Right lobe of liver (tissue), 6 donors: ENCODE measurements around the gene SMIM38. TPM values are rescaled to one million over a fixed set of nuclear protein-coding genes. Genes with fewer than 3 reads are reported as not detected.

Experiments used
- ATAC-seq, 4 donors: fragments of 200-7000 bp; cut with Tn5 transposase; one replicate each; pipeline ENCODE4 v1.9.1; 2020; ENCODE audit warnings: mild to moderate bottlenecking in 4 of 4, moderate library complexity in 4 of 4
- DNase-seq, 3 donors: peaks; one replicate each; pipeline ENCODE4 v3.0.0-alpha.2; 2020
- H3K27ac ChIP-seq, 3 donors: fragments of 200-600 bp; one replicate each; pipeline ENCODE4 v1.8.0; 2022
- H3K27me3 ChIP-seq, 2 donors: fragments of 200-600 bp; one replicate each; pipeline ENCODE4 v1.8.0; 2022
- H3K36me3 ChIP-seq, 4 donors: fragments of 200-600 bp; sonication (generic) in 1 of 4; one replicate each; pipeline versions ENCODE4 v1.5.1 to v1.8.0; 2017 to 2022; ENCODE audit warnings: control low read depth in 1 of 4
- H3K4me1 ChIP-seq, 4 donors: fragments of 200-600 bp; sonication (generic) in 1 of 4; one replicate each; pipeline versions ENCODE4 v1.5.1 to v1.8.0; 2017 to 2022; ENCODE audit warnings: control low read depth in 1 of 4
- H3K4me3 ChIP-seq, 3 donors: fragments of 200-600 bp; one replicate each; pipeline ENCODE4 v1.8.0; 2022
- H3K9me3 ChIP-seq, 4 donors: fragments of 200-600 bp; sonication (generic) in 1 of 4; one replicate each; pipeline versions ENCODE4 v1.5.1 to v1.8.0; 2017 to 2022; ENCODE audit warnings: control low read depth in 1 of 4
- POLR2A ChIP-seq: fragments of 450-650 bp; IDR thresholded peaks from one replicate; pipeline ENCODE4 v1.6.1; 2017; ENCODE audit warnings: antibody characterized with exemption, mild to moderate bottlenecking
- WGBS: methylation state at CpG from one replicate; pipeline ENCODE4 v1.1.6; 2018; ENCODE audit warnings: low coverage, low lambda C conversion rate; ENCODE audit not compliant: insufficient coverage; ENCODE audit errors: missing lambda C conversion rate; 5-methylcytosine and 5-hydroxymethylcytosine counted together
- intact Hi-C, 2 donors: fragments of 100-400 bp; cut with DNase I; formaldehyde crosslinking; loops; one replicate each; pipeline versions ENCODE4 v1.11.2 to v1.14.1; 2022
- total RNA-seq, 6 experiments: library from RNA; depleted of rRNA in 2 of 6; stranded (reverse); fragments of >200 nt in 2 of 6; fragmentation: NEBNext Ultra II Directional in 3 of 6; extraction: Animal tissue kit (Norgen Biotek cat#: 25700) in 3 of 6; gene quantifications; one replicate each; pipeline versions ENCODE4 v1.1.0 to v1.2.4, GENCODE V29; 2016 to 2023
- TF ChIP-seq, protein P1 (sequence below), 4 donors: fragments of 200-600 bp in 3 of 4; fragments of 450-650 bp in 1 of 4; IDR thresholded peaks; one replicate each; pipeline versions ENCODE4 v1.5.1 to v1.8.0; 2016 to 2022; ENCODE audit warnings: antibody characterized with exemption in 4 of 4, mild to moderate bottlenecking in 2 of 4
- donor health status: DM: no; HTN: yes; CAD: no.
- donor health status: DM: no; HTN: no; CAD: no.
- donor health status: DM: no; HTN: no; CAD: no.
- donor health status: DM: no; HTN: yes; CAD: no.
- donor health status: DM: no; HTN: yes; CAD: no.

Gene SMIM38
- total RNA-seq, 6 experiments from 2014 or later = not detected

DNA sequence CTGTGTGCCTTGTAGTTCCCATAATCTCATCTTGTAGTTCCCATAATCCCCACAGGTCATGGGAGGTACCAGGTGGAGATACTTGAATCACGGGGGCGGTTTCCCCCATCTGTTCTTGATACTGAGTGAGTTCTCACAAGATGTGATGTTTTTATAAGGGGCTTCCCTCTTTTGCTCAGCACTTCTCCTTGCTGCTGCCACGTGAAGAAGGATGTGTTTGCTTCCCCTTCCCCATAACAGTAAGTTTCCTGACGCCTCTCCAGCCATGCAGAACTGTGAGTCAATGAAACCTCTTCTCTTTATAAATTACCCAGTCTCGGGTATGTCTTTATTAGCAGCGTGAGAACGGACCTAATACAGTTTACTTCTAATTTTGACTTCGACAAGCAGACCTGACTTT, 14.0 kb upstream of the SMIM38 start:
- intact Hi-C loops = no loop called here
- no peaks in the 10 kb centered on the region for H3K27me3 ChIP-seq
- 49% methylated on average over 8 of the region's 8 CpGs for WGBS
- no peak overlapping the region for H3K4me3 ChIP-seq
- no peak overlapping the region for H3K27ac ChIP-seq
- no peak for TF ChIP-seq POLR2A
- TF ChIP-seq, protein P1, sequence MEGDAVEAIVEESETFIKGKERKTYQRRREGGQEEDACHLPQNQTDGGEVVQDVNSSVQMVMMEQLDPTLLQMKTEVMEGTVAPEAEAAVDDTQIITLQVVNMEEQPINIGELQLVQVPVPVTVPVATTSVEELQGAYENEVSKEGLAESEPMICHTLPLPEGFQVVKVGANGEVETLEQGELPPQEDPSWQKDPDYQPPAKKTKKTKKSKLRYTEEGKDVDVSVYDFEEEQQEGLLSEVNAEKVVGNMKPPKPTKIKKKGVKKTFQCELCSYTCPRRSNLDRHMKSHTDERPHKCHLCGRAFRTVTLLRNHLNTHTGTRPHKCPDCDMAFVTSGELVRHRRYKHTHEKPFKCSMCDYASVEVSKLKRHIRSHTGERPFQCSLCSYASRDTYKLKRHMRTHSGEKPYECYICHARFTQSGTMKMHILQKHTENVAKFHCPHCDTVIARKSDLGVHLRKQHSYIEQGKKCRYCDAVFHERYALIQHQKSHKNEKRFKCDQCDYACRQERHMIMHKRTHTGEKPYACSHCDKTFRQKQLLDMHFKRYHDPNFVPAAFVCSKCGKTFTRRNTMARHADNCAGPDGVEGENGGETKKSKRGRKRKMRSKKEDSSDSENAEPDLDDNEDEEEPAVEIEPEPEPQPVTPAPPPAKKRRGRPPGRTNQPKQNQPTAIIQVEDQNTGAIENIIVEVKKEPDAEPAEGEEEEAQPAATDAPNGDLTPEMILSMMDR (IDR thresholded peaks at IDR 0.05) = no peak
- H3K36me3 ChIP-seq = no peaks in the 10 kb centered on the region
- DNase-seq = no peak
- H3K4me1 ChIP-seq = no peaks in the 10 kb centered on the region
- ATAC-seq = no peak
- H3K9me3 ChIP-seq = no peaks in the 10 kb centered on the region

DNA sequence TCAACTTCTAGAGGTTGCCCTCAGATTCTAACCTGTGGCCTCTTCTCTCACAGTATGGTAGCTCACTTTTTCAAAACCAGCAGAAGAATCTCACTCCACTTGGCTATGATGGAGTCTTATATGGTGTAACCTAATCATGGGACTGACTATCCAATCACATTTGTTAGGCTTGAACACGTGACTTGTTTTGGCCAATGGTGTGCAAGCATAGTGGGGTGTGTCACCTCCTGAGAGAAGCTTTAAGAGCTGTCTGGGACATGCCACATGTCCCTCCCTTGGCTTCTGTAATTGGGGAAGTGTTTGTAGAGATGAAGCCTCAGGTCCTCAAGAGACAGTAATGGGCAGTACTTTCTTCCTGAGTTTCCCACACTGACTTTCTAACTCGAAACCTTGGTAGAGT, 12.8 kb upstream of the SMIM38 start:
- H3K4me3 ChIP-seq = no peak overlapping the region
- H3K27me3 ChIP-seq = no peaks in the 10 kb centered on the region
- no peak overlapping the region for H3K27ac ChIP-seq
- no peaks in the 10 kb centered on the region for H3K36me3 ChIP-seq
- 100% methylated on average over 1 of the region's 2 CpGs for WGBS
- ATAC-seq (no peak), DNase-seq (no peak)
- intact Hi-C loops = no loop called here
- H3K4me1 ChIP-seq = no peaks in the 10 kb centered on the region
- no peaks in the 10 kb centered on the region for H3K9me3 ChIP-seq
- no peak for TF ChIP-seq POLR2A
- TF ChIP-seq, protein P1 (IDR thresholded peaks at IDR 0.05) = no peak

DNA sequence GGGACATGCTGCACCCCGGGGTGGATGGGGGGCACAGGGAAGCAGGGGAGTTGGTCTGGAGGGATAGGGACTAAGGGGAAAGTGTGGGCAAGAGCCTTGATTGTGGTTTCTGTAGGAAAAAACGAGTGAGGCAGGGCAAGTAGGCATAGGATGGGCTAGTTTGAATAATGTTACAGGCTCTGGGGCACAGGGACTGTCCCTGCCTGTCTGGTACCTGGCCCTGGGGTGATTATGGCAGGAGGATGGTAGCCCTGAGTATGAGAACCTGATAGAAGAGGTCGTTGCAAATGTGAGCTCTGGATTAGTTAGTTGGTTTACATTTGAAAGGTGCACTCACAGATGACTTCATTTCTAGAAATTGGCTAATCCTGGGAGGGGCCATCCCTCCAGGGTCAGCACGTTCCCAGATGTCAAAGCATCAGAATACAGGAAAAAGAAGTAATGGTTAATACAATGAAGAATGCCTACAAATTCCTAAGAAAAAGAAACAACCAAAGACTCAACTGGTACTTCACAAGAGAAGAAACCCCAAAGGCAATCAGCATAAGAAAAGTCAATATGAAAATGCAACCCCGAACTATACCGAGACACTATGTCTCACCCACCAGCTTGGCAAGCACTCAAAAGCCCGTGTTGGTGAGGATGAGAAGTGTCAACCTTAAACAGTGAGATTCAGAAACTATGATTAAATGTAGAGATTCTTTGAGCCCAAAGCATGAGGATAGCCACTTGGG, 11.3 kb upstream of the SMIM38 start:
- no peaks in the 10 kb centered on the region for H3K27me3 ChIP-seq
- no peaks in the 10 kb centered on the region for H3K36me3 ChIP-seq
- H3K27ac ChIP-seq = no peak overlapping the region
- ATAC-seq (no peak), DNase-seq (no peak)
- TF ChIP-seq POLR2A = no peak
- TF ChIP-seq, protein P1 (IDR thresholded peaks at IDR 0.05) = no peak
- no peak overlapping the region for H3K4me3 ChIP-seq
- intact Hi-C loops = no loop called here
- no peaks in the 10 kb centered on the region for H3K4me1 ChIP-seq
- 61% methylated on average over 7 of the region's 7 CpGs for WGBS
- no peaks in the 10 kb centered on the region for H3K9me3 ChIP-seq

DNA sequence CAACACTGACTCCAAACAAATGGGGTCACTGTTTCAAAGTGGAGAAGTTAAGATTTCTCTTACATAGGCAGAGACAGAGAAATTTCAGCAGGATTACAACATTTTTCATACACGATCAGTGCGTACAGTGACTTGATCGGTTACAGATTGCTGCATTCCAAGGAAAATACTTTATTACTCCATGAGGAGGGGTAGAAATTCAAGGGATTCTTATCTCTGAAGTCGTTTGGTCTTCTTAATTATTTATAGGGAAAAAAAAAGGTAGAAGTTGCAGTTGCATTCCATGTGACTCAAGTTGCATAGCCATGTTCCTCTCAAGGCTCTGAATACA, 10.7 kb upstream of the SMIM38 start:
- 75% methylated on average over 4 of the region's 4 CpGs for WGBS
- no peak for ATAC-seq

More for the DNA sequence above, 10.7 kb upstream of the SMIM38 start:
- Histone ChIP-seq H3K36me3 (no peaks in the 10 kb centered on the region), H3K4me3 (no peak overlapping the region), H3K9me3 (no peaks in the 10 kb centered on the region), H3K4me1 (no peaks in the 10 kb centered on the region), H3K27ac (no peak overlapping the region), H3K27me3 (no peaks in the 10 kb centered on the region)
- TF ChIP-seq, protein P1 (IDR thresholded peaks at IDR 0.05) = no peak
- TF ChIP-seq POLR2A = no peak
- intact Hi-C loops = no loop called here
- no peak for DNase-seq
